ENCODE measurements around the gene PTGDR2. TPM values are rescaled to one million over a fixed set of nuclear protein-coding genes. Genes with fewer than 3 reads are reported as not detected.

Gene PTGDR2
- total and polyA plus RNA-seq, 4 donors = 0.08 to 7.1 (median 0.32) TPM

DNA sequence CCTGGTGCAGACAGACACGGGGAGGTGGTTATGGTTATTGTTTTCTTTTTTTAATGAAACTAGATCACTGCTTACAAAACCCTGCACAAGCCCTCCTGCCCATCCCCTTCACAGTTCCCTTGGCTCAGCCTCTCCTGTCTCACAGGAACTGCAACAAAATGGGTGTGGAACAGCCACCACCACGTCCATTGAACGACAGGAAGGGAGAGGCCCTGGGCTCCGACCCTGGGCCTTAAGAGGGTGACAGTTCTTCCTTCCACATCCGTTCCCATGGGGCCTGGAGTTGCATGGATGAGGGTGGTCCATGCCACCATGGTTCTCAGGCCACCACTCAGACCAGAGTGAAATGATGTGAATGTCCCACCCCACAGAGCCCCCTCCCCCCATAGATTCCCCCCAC lies 34.9 kb upstream of the PTGDR2 start:
- Histone ChIP-seq H3K4me3 (ENCODE audit: low read depth in 1 of 3, low read length in 3 of 3) (no peak overlapping the region), H3K9me3 (ENCODE audit: control insufficient read depth in 4 of 4, low read length in 3 of 4) (no peaks in the 10 kb centered on the region), H3K36me3 (ENCODE audit: control insufficient read depth in 4 of 4, insufficient read depth in 3 of 4, low read depth in 1 of 4, low read length in 3 of 4) (peaks cover 2 to 48% (median 24%) of the 10 kb centered on the region in 4 donors), H3K27ac (ENCODE audit: low read depth in 1 of 2, low read length in 2 of 2) (no peak overlapping the region), H3K27me3 (ENCODE audit: control insufficient read depth in 4 of 4, insufficient read depth in 4 of 4, low read length in 3 of 4) (no peaks in the 10 kb centered on the region), H3K4me1 (ENCODE audit: control insufficient read depth in 4 of 4, insufficient read depth in 4 of 4, low read length in 3 of 4) (peaks cover 0 to 7% (median 0%) of the 10 kb centered on the region in 4 donors), H3K9ac (ENCODE audit: low read depth in 1 of 2, low read length in 2 of 2) (no peak overlapping the region)
- WGBS = 68% methylated on average over 5 of the region's 5 CpGs
- TF ChIP-seq EGR1 (IDR thresholded peaks at IDR 0.05; ENCODE audit: low read depth in 2 of 2) (no peak), SP1 (IDR thresholded peaks at IDR 0.05) (no peak)
- DNase-seq (ENCODE audit: low spot score) = no peak

GRCh38 chr11:60889869-60890311 lies 34.1 kb upstream of the PTGDR2 start:
- H3K36me3 ChIP-seq (ENCODE audit: control insufficient read depth in 4 of 4, insufficient read depth in 3 of 4, low read depth in 1 of 4, low read length in 3 of 4) = peaks cover 2 to 40% (median 16%) of the 10 kb centered on the region in 4 donors
- WGBS = 67% methylated on average over 6 of the region's 6 CpGs
- DNase-seq (ENCODE audit: low spot score) = no peak
- peaks cover 0 to 7% (median 0%) of the 10 kb centered on the region in 4 donors for H3K4me1 ChIP-seq (ENCODE audit: control insufficient read depth in 4 of 4, insufficient read depth in 4 of 4, low read length in 3 of 4)
- H3K4me3 ChIP-seq (ENCODE audit: low read depth in 1 of 3, low read length in 3 of 3) = no peak overlapping the region
- no peak overlapping the region for H3K9ac ChIP-seq (ENCODE audit: low read depth in 1 of 2, low read length in 2 of 2)
- H3K27me3 ChIP-seq (ENCODE audit: control insufficient read depth in 4 of 4, insufficient read depth in 4 of 4, low read length in 3 of 4) = no peaks in the 10 kb centered on the region
- no peak overlapping the region for H3K27ac ChIP-seq (ENCODE audit: low read depth in 1 of 2, low read length in 2 of 2)
- H3K9me3 ChIP-seq (ENCODE audit: control insufficient read depth in 4 of 4, low read length in 3 of 4) = no peaks in the 10 kb centered on the region
- no peak for TF ChIP-seq FOXA2 (IDR thresholded peaks at IDR 0.05)
- no peak for TF ChIP-seq RXRA (IDR thresholded peaks at IDR 0.05)
- no peak for TF ChIP-seq HNF4A (conservative IDR thresholded peaks at IDR 0.05)
- TF ChIP-seq YY1 (IDR thresholded peaks at IDR 0.05) = no peak
- no peak for TF ChIP-seq GABPA (IDR thresholded peaks at IDR 0.05 in 1 of 2, conservative IDR thresholded peaks at IDR 0.05 in 1 of 2)
- TF ChIP-seq, protein P1, sequence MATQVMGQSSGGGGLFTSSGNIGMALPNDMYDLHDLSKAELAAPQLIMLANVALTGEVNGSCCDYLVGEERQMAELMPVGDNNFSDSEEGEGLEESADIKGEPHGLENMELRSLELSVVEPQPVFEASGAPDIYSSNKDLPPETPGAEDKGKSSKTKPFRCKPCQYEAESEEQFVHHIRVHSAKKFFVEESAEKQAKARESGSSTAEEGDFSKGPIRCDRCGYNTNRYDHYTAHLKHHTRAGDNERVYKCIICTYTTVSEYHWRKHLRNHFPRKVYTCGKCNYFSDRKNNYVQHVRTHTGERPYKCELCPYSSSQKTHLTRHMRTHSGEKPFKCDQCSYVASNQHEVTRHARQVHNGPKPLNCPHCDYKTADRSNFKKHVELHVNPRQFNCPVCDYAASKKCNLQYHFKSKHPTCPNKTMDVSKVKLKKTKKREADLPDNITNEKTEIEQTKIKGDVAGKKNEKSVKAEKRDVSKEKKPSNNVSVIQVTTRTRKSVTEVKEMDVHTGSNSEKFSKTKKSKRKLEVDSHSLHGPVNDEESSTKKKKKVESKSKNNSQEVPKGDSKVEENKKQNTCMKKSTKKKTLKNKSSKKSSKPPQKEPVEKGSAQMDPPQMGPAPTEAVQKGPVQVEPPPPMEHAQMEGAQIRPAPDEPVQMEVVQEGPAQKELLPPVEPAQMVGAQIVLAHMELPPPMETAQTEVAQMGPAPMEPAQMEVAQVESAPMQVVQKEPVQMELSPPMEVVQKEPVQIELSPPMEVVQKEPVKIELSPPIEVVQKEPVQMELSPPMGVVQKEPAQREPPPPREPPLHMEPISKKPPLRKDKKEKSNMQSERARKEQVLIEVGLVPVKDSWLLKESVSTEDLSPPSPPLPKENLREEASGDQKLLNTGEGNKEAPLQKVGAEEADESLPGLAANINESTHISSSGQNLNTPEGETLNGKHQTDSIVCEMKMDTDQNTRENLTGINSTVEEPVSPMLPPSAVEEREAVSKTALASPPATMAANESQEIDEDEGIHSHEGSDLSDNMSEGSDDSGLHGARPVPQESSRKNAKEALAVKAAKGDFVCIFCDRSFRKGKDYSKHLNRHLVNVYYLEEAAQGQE (IDR thresholded peaks at IDR 0.05) = no peak
- TF ChIP-seq FOXA1 (IDR thresholded peaks at IDR 0.05) = no peak
- no peak for TF ChIP-seq EGR1 (IDR thresholded peaks at IDR 0.05; ENCODE audit: low read depth in 2 of 2)
- TF ChIP-seq NR2F2 (IDR thresholded peaks at IDR 0.05) = no peak
- no peak for TF ChIP-seq RAD21 (IDR thresholded peaks at IDR 0.05)
- TF ChIP-seq HNF4G (IDR thresholded peaks at IDR 0.05) = no peak
- TF ChIP-seq JUND (IDR thresholded peaks at IDR 0.05) = no peak
- TF ChIP-seq, protein P2, sequence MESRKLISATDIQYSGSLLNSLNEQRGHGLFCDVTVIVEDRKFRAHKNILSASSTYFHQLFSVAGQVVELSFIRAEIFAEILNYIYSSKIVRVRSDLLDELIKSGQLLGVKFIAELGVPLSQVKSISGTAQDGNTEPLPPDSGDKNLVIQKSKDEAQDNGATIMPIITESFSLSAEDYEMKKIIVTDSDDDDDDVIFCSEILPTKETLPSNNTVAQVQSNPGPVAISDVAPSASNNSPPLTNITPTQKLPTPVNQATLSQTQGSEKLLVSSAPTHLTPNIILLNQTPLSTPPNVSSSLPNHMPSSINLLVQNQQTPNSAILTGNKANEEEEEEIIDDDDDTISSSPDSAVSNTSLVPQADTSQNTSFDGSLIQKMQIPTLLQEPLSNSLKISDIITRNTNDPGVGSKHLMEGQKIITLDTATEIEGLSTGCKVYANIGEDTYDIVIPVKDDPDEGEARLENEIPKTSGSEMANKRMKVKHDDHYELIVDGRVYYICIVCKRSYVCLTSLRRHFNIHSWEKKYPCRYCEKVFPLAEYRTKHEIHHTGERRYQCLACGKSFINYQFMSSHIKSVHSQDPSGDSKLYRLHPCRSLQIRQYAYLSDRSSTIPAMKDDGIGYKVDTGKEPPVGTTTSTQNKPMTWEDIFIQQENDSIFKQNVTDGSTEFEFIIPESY (IDR thresholded peaks at IDR 0.05) = no peak

DNA sequence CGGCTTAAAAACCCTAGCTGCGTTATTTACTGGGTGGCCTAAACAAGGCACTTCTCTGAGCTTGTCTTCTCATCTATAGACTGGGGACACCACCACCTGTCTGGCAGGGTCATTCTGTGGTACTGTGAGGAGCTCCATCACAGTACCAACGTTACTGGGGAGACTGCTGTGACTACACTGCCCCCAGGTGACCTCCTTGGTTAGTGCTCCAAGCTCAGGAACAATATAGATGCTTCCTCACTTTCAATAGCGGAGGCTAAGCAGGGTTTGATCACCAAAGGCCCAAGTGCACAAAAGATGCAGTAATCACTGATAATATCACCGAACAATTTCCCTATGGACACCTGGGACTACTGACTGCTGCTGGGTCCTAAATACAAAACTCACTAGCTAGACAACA lies 31.8 kb upstream of the PTGDR2 start:
- no peak overlapping the region for H3K27ac ChIP-seq (ENCODE audit: low read depth in 1 of 2, low read length in 2 of 2)
- no peak overlapping the region for H3K4me3 ChIP-seq (ENCODE audit: low read depth in 1 of 3, low read length in 3 of 3)
- H3K36me3 ChIP-seq (ENCODE audit: control insufficient read depth in 4 of 4, insufficient read depth in 3 of 4, low read depth in 1 of 4, low read length in 3 of 4) = peaks cover 0 to 23% (median 3%) of the 10 kb centered on the region in 4 donors
- TF ChIP-seq HNF4A (conservative IDR thresholded peaks at IDR 0.05) (no peak), CTCF (IDR thresholded peaks at IDR 0.05; ENCODE audit: low read depth, low read length, missing input control) (peak; percentile 61), RAD21 (IDR thresholded peaks at IDR 0.05) (peak; percentile 87 to 92)
- no peak overlapping the region for H3K9ac ChIP-seq (ENCODE audit: low read depth in 1 of 2, low read length in 2 of 2)
- no peak for DNase-seq (ENCODE audit: low spot score)
- H3K9me3 ChIP-seq (ENCODE audit: control insufficient read depth in 4 of 4, low read length in 3 of 4) = no peaks in the 10 kb centered on the region
- WGBS = 59% methylated on average over 5 of the region's 5 CpGs
- peaks cover 0 to 7% (median 0%) of the 10 kb centered on the region in 4 donors for H3K4me1 ChIP-seq (ENCODE audit: control insufficient read depth in 4 of 4, insufficient read depth in 4 of 4, low read length in 3 of 4)
- no peaks in the 10 kb centered on the region for H3K27me3 ChIP-seq (ENCODE audit: control insufficient read depth in 4 of 4, insufficient read depth in 4 of 4, low read length in 3 of 4)

All from liver (tissue), 9 donors.